Measurements from ENCODE around the gene COLQ. TPM values are rescaled to one million over a fixed set of nuclear protein-coding genes. Genes with fewer than 3 reads are reported as not detected.

COLQ gene
- total RNA-seq, 2 donors from 2014 or later = 1.8 to 5.3 TPM

GRCh38 chr3:15502616-15503015 lies 18.9 kb downstream of the COLQ start:
- no peak for ATAC-seq
- Histone ChIP-seq H3K27ac (no peak overlapping the region), H3K27me3 (no peaks in the 10 kb centered on the region), H3K9me3 (no peaks in the 10 kb centered on the region), H3K36me3 (replicated peaks in 1 of 2; ENCODE audit: insufficient read depth in 1 of 2, low read depth in 2 of 2) (no peaks in the 10 kb centered on the region), H3K4me1 (peaks cover 8% of the 10 kb centered on the region), H3K4me3 (no peak overlapping the region)
- WGBS, 2 donors = 91 to 93% methylated on average over 8 of the region's 8 CpGs
- no peak for DNase-seq
- no peak for TF ChIP-seq POLR2A (IDR thresholded peaks at IDR 0.05)
- no peak for TF ChIP-seq CTCF (IDR thresholded peaks at IDR 0.05)
- intact Hi-C loops (cut with DNase I) = no loop called here

- TF ChIP-seq CTCF (IDR thresholded peaks at IDR 0.05) = no peak
- TF ChIP-seq POLR2A (IDR thresholded peaks at IDR 0.05) = no peak
- Histone ChIP-seq H3K4me3 (no peak overlapping the region), H3K27ac (no peak overlapping the region), H3K4me1 (peaks cover 8% of the 10 kb centered on the region), H3K27me3 (no peaks in the 10 kb centered on the region), H3K9me3 (no peaks in the 10 kb centered on the region), H3K36me3 (replicated peaks in 1 of 2; ENCODE audit: insufficient read depth in 1 of 2, low read depth in 2 of 2) (no peaks in the 10 kb centered on the region)
- DNase-seq (no peak), ATAC-seq (no peak)
- WGBS, 2 donors = 63 to 70% methylated on average over 4 of the region's 4 CpGs
- intact Hi-C loops (cut with DNase I) = no loop called here
Measured at GRCh38 chr3:15501126-15501525, 20.4 kb downstream of the COLQ start.

GRCh38 chr3:15500107-15500724 lies 21.3 kb downstream of the COLQ start:
- no peak for TF ChIP-seq POLR2A (IDR thresholded peaks at IDR 0.05)
- H3K4me3 ChIP-seq = no peak overlapping the region
- WGBS, 2 donors = 69 to 78% methylated on average over 3 of the region's 3 CpGs
- ATAC-seq (no peak), DNase-seq (no peak)
- no peaks in the 10 kb centered on the region for H3K27me3 ChIP-seq
- H3K9me3 ChIP-seq = no peaks in the 10 kb centered on the region
- intact Hi-C loops (cut with DNase I) = no loop called here
- peaks cover 8% of the 10 kb centered on the region for H3K4me1 ChIP-seq
- H3K27ac ChIP-seq = no peak overlapping the region
- no peaks in the 10 kb centered on the region for H3K36me3 ChIP-seq (replicated peaks in 1 of 2; ENCODE audit: insufficient read depth in 1 of 2, low read depth in 2 of 2)

GRCh38 chr3:15499536-15499935 lies 22.0 kb downstream of the COLQ start:
- Histone ChIP-seq H3K36me3 (replicated peaks in 1 of 2; ENCODE audit: insufficient read depth in 1 of 2, low read depth in 2 of 2) (no peaks in the 10 kb centered on the region), H3K4me1 (peaks cover 8% of the 10 kb centered on the region), H3K27me3 (no peaks in the 10 kb centered on the region), H3K27ac (no peak overlapping the region), H3K9me3 (no peaks in the 10 kb centered on the region), H3K4me3 (no peak overlapping the region)
- ATAC-seq (peak; percentile 42), DNase-seq (no peak)
- TF ChIP-seq POLR2A (IDR thresholded peaks at IDR 0.05) = no peak
- TF ChIP-seq CTCF (IDR thresholded peaks at IDR 0.05) = no peak
- WGBS, 2 donors = 39 to 51% methylated on average over 7 of the region's 7 CpGs
- intact Hi-C loops (cut with DNase I) = no loop called here

- 91% methylated on average over 14 of the region's 14 CpGs for WGBS, 2 donors
- TF ChIP-seq POLR2A (IDR thresholded peaks at IDR 0.05) = no peak
- TF ChIP-seq CTCF (IDR thresholded peaks at IDR 0.05) = no peak
- H3K4me1 ChIP-seq = peaks cover 8% of the 10 kb centered on the region
- no peak for DNase-seq
- H3K9me3 ChIP-seq = no peaks in the 10 kb centered on the region
- H3K4me3 ChIP-seq = no peak overlapping the region
- intact Hi-C loops (cut with DNase I) = no loop called here
- no peak overlapping the region for H3K27ac ChIP-seq
- ATAC-seq = no peak
- no peaks in the 10 kb centered on the region for H3K27me3 ChIP-seq
- no peaks in the 10 kb centered on the region for H3K36me3 ChIP-seq (replicated peaks in 1 of 2; ENCODE audit: insufficient read depth in 1 of 2, low read depth in 2 of 2)
Measured at GRCh38 chr3:15498431-15499214, 22.9 kb downstream of the COLQ start.

All from body of pancreas (tissue), 4 donors.